ENCODE measurements around the gene B4GALNT1. TPM values are rescaled to one million over a fixed set of nuclear protein-coding genes. Genes with fewer than 3 reads are reported as not detected.

B4GALNT1 gene
- total RNA-seq, 1 donor from 2014 or later, result 1.1 TPM

DNA sequence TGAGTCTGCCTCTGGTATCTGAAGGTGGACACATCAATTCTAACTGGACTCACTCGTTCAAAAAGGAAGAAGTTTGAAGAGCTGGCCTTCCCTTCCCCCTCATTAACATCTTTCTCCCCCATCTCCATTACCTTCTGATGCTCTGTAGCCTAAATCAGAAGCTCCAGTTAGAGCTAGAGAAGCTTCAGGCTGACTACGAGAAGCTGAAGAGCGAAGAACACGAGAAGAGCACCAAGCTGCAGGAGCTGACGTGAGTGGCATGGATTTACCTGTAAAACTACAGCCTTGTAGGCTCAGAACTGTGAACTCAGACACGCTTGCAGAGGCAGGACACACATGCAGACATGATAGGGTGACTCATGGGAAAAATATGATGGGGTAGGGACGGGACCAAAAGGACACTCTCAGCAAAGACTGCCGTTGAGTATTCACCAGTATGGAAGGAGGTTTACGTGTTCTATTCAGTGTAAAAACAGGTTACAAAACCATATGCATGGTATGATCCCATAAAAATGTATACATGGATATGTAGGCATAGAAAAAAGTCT, 56.3 kb downstream of the B4GALNT1 start:
- Mint-ChIP-seq H3K27me3 (no peaks in the 10 kb centered on the region), H3K9me3 (ENCODE audit: low read depth) (no peaks in the 10 kb centered on the region)

More for the DNA sequence above, 56.3 kb downstream of the B4GALNT1 start:
- no peaks in the 10 kb centered on the region for H3K4me1 Mint-ChIP-seq (ENCODE audit: low read depth)
- no peaks in the 10 kb centered on the region for H3K36me3 Mint-ChIP-seq (ENCODE audit: insufficient read depth)
- TF ChIP-seq, protein P1, sequence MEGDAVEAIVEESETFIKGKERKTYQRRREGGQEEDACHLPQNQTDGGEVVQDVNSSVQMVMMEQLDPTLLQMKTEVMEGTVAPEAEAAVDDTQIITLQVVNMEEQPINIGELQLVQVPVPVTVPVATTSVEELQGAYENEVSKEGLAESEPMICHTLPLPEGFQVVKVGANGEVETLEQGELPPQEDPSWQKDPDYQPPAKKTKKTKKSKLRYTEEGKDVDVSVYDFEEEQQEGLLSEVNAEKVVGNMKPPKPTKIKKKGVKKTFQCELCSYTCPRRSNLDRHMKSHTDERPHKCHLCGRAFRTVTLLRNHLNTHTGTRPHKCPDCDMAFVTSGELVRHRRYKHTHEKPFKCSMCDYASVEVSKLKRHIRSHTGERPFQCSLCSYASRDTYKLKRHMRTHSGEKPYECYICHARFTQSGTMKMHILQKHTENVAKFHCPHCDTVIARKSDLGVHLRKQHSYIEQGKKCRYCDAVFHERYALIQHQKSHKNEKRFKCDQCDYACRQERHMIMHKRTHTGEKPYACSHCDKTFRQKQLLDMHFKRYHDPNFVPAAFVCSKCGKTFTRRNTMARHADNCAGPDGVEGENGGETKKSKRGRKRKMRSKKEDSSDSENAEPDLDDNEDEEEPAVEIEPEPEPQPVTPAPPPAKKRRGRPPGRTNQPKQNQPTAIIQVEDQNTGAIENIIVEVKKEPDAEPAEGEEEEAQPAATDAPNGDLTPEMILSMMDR (IDR thresholded peaks at IDR 0.05; ENCODE audit: unreplicated experiment), result no peak
- DNase-seq (ENCODE audit: low spot score, unreplicated experiment), result no peak
- no peak overlapping the region for H3K27ac Mint-ChIP-seq
- no peak overlapping the region for H3K4me3 Mint-ChIP-seq (ENCODE audit: low read depth)

Other genes starting within 250 kb of the B4GALNT1 start
- 85.9 and 86.8 TPM in 2 replicates for gene R3HDM2, start 202.2 kb downstream of the B4GALNT1 start, total RNA-seq
- gene INHBC, start 198.4 kb downstream of the B4GALNT1 start, total RNA-seq, result 0.16 TPM in 1 of 2 replicates, not detected in the other
- gene INHBE, start 177.9 kb downstream of the B4GALNT1 start, total RNA-seq, result 1.2 and 2.0 TPM in 2 replicates
- gene GLI1, start 173.4 kb downstream of the B4GALNT1 start, total RNA-seq, result 0.89 and 0.91 TPM in 2 replicates
- 2.6 and 2.8 TPM in 2 replicates for gene ARHGAP9, start 153.3 kb downstream of the B4GALNT1 start, total RNA-seq
- gene MARS1, start 145.1 kb downstream of the B4GALNT1 start, total RNA-seq, result 290 and 318 TPM in 2 replicates
- gene DDIT3, start 112.7 kb downstream of the B4GALNT1 start, total RNA-seq, result 15.7 and 18.5 TPM in 2 replicates
- 158 and 159 TPM in 2 replicates for gene MBD6, start 110.4 kb downstream of the B4GALNT1 start, total RNA-seq
- 144 and 153 TPM in 2 replicates for gene DCTN2, start 86.0 kb downstream of the B4GALNT1 start, total RNA-seq
- 2.5 and 2.8 TPM in 2 replicates for gene KIF5A, start 83.2 kb downstream of the B4GALNT1 start, total RNA-seq
- 38.4 and 39.0 TPM in 2 replicates for gene PIP4K2C, start 42.0 kb downstream of the B4GALNT1 start, total RNA-seq
- 79.9 and 83.0 TPM in 2 replicates for gene DTX3, start 28.4 kb downstream of the B4GALNT1 start, total RNA-seq
- gene ARHGEF25, start 21.8 kb downstream of the B4GALNT1 start, total RNA-seq, result 17.0 and 18.4 TPM in 2 replicates
- gene OS9, start 60.9 kb upstream of the B4GALNT1 start, total RNA-seq, result 197 and 204 TPM in 2 replicates
- gene AGAP2, start 105.5 kb upstream of the B4GALNT1 start, total RNA-seq, result 0.29 TPM in 2 replicates
- gene TSPAN31, start 111.8 kb upstream of the B4GALNT1 start, total RNA-seq, result 24.2 and 31.3 TPM in 2 replicates
- gene CDK4, start 119.1 kb upstream of the B4GALNT1 start, total RNA-seq, result 194 and 208 TPM in 2 replicates
- 33.8 and 34.3 TPM in 2 replicates for gene MARCHF9, start 121.9 kb upstream of the B4GALNT1 start, total RNA-seq
- 2.0 and 2.5 TPM in 2 replicates for gene CYP27B1, start 133.9 kb upstream of the B4GALNT1 start, total RNA-seq
- 23.3 and 27.5 TPM in 2 replicates for gene METTL1, start 138.9 kb upstream of the B4GALNT1 start, total RNA-seq
- 5.6 and 6.7 TPM in 2 replicates for gene EEF1AKMT3, start 139.4 kb upstream of the B4GALNT1 start, total RNA-seq
- gene TSFM, start 149.6 kb upstream of the B4GALNT1 start, total RNA-seq, result 25.7 and 30.0 TPM in 2 replicates
- 3.9 and 4.4 TPM in 2 replicates for gene AVIL, start 185.5 kb upstream of the B4GALNT1 start, total RNA-seq
- gene CTDSP2, start 213.5 kb upstream of the B4GALNT1 start, total RNA-seq, result 134 and 145 TPM in 2 replicates